Neutrophil (primary cell): ENCODE data around the gene MAPK8IP2.

Experiments used
- H3K27ac ChIP-seq: fragments of 200-600 bp; sonication (generic); 2 replicates; pipeline ENCODE4 v1.5.1; 2016; ENCODE audit warnings: mild to moderate bottlenecking, moderate library complexity
- H3K27me3 ChIP-seq: fragments of 200-600 bp; sonication (generic); 2 replicates; pipeline ENCODE4 v1.6.0; 2016; ENCODE audit warnings: mild to moderate bottlenecking
- H3K36me3 ChIP-seq: fragments of 200-600 bp; sonication (generic); 2 replicates; pipeline ENCODE4 v1.5.1; 2017
- H3K4me1 ChIP-seq, 2 experiments: fragments of 200-600 bp in 1 of 2; sonication (generic) in 1 of 2; 1 replicate in 1 of 2; 2 replicates in 1 of 2; pipeline versions ENCODE4 v1.5.1 to v1.6.1; 2013 to 2016; ENCODE audit warnings: low read depth in 1 of 2, low read length in 1 of 2, mild to moderate bottlenecking in 1 of 2, moderate library complexity in 1 of 2; ENCODE audit not compliant: control insufficient read depth in 1 of 2, insufficient read depth in 1 of 2
- H3K4me3 ChIP-seq, 2 experiments: fragments of 200-600 bp in 1 of 2; sonication (generic) in 1 of 2; 1 replicate in 1 of 2; 2 replicates in 1 of 2; pipeline ENCODE4 v1.5.1; 2013 to 2016; ENCODE audit warnings: low read depth in 1 of 2, low read length in 1 of 2, mild to moderate bottlenecking in 1 of 2, moderate library complexity in 1 of 2
- H3K9me3 ChIP-seq: fragments of 200-600 bp; sonication (generic); 2 replicates; pipeline ENCODE4 v1.5.1; 2016
- CTCF ChIP-seq: fragments of 200-600 bp; sonication (generic); IDR thresholded peaks from 2 replicates; pipeline ENCODE4 v1.5.1; 2016; ENCODE audit warnings: antibody characterized with exemption

Gene MAPK8IP2

GRCh38 chr22:50584106-50585096 lies 16.2 kb upstream of the MAPK8IP2 start:
- no peak overlapping the region for H3K4me3 ChIP-seq
- no peaks in the 10 kb centered on the region for H3K9me3 ChIP-seq
- H3K27me3 ChIP-seq: no peaks in the 10 kb centered on the region
- H3K27ac ChIP-seq: no peak overlapping the region
- peaks cover 19% of the 10 kb centered on the region in 2 experiments for H3K4me1 ChIP-seq
- no peak for TF ChIP-seq CTCF
- H3K36me3 ChIP-seq: peaks cover 18% of the 10 kb centered on the region

- Histone ChIP-seq H3K27me3 (no peaks in the 10 kb centered on the region), H3K4me3 (no peak overlapping the region), H3K9me3 (no peaks in the 10 kb centered on the region), H3K36me3 (peaks cover 9% of the 10 kb centered on the region), H3K4me1 (peaks cover 19% of the 10 kb centered on the region in 2 experiments), H3K27ac (no peak overlapping the region)
- no peak for TF ChIP-seq CTCF
These were observed 15.4 kb upstream of the MAPK8IP2 start for GRCh38 chr22:50585238-50585637.

- no peaks in the 10 kb centered on the region for H3K27me3 ChIP-seq
- H3K27ac ChIP-seq: no peak overlapping the region
- no peak for TF ChIP-seq CTCF
These were observed 14.8 kb upstream of the MAPK8IP2 start for GRCh38 chr22:50585781-50586180.

GRCh38 chr22:50586416-50586815 lies 14.2 kb upstream of the MAPK8IP2 start:
- Histone ChIP-seq H3K9me3 (no peaks in the 10 kb centered on the region), H3K36me3 (no peaks in the 10 kb centered on the region), H3K27me3 (no peaks in the 10 kb centered on the region), H3K4me3 (no peak overlapping the region), H3K27ac (no peak overlapping the region), H3K4me1 (peaks cover 15 to 16% of the 10 kb centered on the region in 2 experiments)
- no peak for TF ChIP-seq CTCF

More at GRCh38 chr22:50585781-50586180, 14.8 kb upstream of the MAPK8IP2 start:
- peaks cover 19% of the 10 kb centered on the region in 2 experiments for H3K4me1 ChIP-seq
- peaks cover 5% of the 10 kb centered on the region for H3K36me3 ChIP-seq
- H3K9me3 ChIP-seq: no peaks in the 10 kb centered on the region
- no peak overlapping the region for H3K4me3 ChIP-seq

GRCh38 chr22:50587407-50587806 lies 13.2 kb upstream of the MAPK8IP2 start:
- TF ChIP-seq CTCF: no peak
- H3K27ac ChIP-seq: no peak overlapping the region
- no peaks in the 10 kb centered on the region for H3K9me3 ChIP-seq
- no peaks in the 10 kb centered on the region for H3K36me3 ChIP-seq
- H3K4me3 ChIP-seq: no peak overlapping the region
- H3K27me3 ChIP-seq: no peaks in the 10 kb centered on the region
- peaks cover 8 to 9% of the 10 kb centered on the region in 2 experiments for H3K4me1 ChIP-seq
